Measurements from ENCODE around the gene SYNE2.
"Not testable (repeated sequence)": the region's sequence is repeated elsewhere in the genome, so short reads cannot be mapped to it uniquely, and the experiment has no call there.

DNA sequence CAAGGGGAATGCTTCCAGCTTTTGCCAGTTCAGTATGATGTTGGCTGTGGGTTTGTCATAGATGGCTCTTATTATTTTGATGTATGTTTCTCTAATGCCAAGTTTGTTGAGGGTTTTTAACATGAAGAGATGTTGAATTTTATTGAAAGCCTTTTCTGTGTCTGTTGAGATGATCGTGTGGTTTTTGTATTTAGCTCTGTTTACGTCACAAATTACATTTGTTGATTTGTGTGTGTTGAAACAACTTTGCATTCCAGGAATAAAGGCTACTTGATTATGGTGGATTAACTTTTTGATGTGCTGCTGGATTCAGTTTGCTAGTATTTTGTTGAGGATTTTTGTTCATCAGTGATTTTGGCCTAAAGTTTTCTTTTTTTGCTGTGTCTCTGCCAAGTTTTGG lies 46.7 kb upstream of the SYNE2 start:
- TF ChIP-seq, protein P1, sequence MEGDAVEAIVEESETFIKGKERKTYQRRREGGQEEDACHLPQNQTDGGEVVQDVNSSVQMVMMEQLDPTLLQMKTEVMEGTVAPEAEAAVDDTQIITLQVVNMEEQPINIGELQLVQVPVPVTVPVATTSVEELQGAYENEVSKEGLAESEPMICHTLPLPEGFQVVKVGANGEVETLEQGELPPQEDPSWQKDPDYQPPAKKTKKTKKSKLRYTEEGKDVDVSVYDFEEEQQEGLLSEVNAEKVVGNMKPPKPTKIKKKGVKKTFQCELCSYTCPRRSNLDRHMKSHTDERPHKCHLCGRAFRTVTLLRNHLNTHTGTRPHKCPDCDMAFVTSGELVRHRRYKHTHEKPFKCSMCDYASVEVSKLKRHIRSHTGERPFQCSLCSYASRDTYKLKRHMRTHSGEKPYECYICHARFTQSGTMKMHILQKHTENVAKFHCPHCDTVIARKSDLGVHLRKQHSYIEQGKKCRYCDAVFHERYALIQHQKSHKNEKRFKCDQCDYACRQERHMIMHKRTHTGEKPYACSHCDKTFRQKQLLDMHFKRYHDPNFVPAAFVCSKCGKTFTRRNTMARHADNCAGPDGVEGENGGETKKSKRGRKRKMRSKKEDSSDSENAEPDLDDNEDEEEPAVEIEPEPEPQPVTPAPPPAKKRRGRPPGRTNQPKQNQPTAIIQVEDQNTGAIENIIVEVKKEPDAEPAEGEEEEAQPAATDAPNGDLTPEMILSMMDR (IDR thresholded peaks at IDR 0.05; ENCODE audit: low read depth, low read length, poor library complexity, severe bottlenecking): not testable (repeated sequence)
- TF ChIP-seq EZH2phosphoT487 (IDR thresholded peaks at IDR 0.05; ENCODE audit: borderline replicate concordance, low read length): not testable (repeated sequence)
